Measurements from ENCODE around the gene KCNC1.

KCNC1 gene

DNA sequence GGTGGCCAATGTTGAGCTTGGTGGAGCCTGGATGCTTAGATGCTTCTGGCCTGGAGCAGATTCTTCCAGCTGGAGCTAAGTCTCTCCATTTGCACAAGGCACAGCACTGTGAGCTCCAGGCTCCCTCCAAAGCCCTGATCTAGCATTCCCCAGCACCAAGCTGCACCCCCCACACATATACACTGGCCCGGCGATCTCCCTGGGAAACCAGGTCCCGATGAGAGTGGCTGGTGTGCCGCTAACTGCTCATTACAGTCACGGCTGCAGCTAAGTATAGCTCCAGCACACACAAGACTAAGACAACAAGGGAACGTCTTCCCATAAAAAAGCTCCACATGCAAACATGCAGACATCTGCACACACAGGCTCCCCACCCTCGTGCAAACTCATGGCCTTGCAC, 17.6 kb downstream of the KCNC1 start:
- no peak for DNase-seq (ENCODE audit: low read depth in 2 of 2)

DNA sequence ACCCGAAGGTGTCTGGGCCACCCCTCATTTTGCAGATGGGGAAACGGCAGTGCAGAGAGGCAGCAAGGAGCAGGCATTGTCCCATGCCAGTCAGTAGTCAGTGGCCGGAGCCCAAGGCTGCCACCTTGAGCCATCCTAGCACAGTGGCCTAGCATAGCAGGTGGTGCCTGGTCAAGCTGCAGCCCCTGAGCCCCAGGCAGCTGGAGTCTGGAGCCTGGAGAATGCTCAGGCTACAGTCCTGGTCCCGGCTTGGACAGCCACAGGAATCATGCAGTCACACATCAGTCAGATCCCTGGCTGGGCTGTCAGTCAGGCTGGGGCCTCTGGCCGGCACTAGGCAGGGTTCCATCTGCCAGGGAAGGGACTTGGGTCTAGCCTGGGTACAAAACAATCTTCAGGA, 18.6 kb downstream of the KCNC1 start:
- DNase-seq (ENCODE audit: low read depth in 2 of 2) = no peak

DNA sequence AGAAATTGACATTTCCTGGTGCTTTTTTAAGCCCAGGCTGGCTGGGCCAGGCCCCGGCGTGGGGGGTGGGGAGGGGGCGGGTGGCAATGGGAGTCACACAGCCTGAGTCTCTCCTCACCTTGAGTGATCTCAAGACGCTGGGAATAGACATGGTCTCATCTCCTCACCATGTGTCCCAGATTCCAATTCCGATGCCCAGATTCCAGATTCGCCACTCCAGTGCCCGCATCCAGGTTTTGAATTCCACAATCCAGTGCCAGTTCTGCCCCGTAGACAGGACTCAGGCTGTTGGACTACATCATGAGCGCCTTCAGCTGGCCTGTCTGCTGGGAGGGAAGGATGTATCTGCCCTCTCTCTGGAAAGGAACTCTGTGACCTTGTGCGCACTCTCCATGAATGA, 19.1 kb downstream of the KCNC1 start:
- DNase-seq (ENCODE audit: low read depth in 2 of 2) = no peak

DNA sequence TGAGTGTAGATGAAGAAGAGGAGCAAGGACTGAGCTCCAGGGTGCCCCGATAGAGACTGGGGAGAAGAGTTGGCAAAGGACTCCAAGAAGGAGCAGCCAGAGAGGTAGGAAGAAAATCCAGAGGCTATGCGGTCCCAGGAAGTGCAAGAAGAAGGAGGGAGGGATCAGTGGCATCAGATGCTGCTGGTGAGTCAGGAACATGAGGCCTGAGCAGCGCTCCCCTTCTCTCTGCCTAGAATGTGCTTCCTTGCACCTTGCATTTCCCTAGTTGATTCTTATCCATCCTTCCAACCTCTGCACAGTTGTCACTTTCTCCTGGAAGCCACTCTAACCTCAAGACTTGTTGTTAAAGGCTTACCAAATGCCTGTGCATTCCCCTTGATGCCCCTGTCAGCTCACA, 21.3 kb downstream of the KCNC1 start:
- DNase-seq (ENCODE audit: low read depth in 2 of 2) = no peak

DNA sequence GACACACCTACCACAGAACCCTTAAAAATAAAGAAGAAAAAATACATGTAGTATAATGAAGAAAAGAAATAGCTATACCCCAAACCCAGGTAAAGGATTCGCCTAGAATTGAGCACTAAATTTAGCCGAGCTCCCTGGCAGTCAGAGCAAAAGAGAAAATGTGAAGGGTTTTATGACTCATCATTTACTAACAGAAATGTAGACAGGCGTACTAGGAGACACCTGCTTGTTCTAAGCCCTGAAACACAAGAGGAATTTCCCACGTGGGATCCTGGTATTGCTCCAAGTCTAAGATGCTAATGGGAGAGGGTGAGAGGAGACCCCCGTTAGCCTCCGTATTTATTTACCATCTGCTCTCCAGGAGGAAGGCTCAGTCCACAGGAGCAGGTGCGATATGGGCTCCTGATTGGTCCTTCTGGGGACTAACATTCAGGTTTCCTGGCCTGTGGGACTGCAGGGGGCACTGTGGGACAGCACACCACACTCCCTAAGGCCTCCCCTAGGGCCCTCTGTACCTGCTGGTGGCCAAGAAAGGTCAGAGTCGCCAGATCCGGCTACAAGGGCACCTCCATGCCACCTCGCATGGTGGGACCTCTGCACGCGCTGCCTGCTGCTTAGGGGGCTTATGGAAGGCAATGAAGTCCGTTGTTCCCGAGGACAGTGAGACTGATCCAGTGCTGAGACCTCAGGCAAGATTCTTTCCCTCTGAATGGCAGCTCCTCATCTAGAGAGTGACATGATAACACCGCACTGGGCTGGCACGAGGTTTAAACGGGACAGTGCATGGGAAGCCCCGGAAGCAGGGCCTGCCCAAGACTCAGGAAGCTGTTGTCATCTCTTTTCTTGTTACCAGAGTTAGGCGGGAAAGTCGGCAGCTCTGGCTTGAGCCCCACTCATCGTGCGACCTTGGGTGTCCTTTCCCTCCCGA, 25.8 kb downstream of the KCNC1 start:
- no peak for DNase-seq (ENCODE audit: low read depth in 2 of 2)

DNA sequence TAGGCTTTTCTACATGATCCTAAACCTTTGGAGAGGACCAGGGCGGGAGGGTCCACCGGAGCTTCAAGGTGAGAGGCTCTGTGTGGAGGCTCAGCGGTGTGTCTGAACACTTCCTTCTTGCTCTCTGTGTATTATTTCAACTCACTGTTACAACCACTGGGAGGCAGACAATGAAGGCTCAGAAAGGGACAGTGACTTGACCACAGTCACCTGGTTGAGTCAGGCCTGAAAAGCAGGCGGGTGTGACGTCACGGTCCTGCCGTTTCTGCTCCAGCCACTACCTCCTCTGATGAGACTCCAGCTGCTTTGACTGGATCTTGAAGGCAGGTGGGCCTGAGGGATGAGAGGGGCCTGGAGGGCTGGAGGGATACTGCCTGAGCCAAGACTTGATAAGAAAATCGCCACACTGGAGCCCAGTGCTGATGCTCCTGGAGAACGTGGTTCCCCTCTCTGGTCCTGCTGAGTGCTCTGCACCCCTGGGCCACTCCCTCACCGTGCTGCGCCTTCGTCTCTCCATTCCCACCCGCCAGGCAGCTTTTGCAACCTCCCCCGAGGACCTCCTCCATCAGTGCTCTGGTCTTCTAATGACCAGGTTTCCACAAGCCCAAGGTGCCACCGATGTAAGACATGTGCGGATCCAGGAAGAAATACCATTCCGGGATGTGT, 27.9 kb downstream of the KCNC1 start:
- DNase-seq (ENCODE audit: low read depth in 2 of 2) = no peak

DNA sequence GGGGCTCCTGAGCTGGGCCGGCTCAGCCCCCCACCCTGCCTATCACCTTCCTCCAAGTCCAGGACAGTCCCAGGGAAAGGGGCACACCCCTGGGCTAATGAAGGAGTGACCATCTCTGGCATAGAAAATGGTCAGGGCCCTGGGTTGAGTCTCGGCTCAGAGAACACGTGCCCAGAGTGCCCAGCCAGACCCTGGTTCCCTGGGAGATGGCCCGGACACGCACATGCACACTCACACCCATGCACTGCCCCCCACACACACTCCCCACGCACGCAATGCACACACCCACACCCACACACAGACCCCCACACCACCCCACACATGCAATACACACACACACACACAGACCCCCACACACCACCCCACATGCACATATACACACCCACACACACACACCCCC, 28.7 kb downstream of the KCNC1 start:
- DNase-seq (ENCODE audit: low read depth in 2 of 2) = no peak

DNA sequence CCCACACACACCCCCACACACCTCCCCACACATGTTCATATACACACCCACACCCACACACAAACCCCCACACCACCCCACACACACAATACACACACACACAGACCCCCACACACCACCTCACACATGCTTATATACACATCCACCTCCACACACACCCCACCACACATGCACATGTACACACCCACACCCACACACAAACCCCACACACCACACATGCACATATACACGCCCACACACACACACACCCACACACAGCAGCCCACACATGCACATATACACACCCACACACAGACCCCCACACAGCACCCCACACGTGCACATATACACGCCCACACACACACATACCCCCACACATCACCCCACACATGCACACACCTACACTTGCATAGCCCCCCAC, 29.1 kb downstream of the KCNC1 start:
- DNase-seq (ENCODE audit: low read depth in 2 of 2) = no peak

DNA sequence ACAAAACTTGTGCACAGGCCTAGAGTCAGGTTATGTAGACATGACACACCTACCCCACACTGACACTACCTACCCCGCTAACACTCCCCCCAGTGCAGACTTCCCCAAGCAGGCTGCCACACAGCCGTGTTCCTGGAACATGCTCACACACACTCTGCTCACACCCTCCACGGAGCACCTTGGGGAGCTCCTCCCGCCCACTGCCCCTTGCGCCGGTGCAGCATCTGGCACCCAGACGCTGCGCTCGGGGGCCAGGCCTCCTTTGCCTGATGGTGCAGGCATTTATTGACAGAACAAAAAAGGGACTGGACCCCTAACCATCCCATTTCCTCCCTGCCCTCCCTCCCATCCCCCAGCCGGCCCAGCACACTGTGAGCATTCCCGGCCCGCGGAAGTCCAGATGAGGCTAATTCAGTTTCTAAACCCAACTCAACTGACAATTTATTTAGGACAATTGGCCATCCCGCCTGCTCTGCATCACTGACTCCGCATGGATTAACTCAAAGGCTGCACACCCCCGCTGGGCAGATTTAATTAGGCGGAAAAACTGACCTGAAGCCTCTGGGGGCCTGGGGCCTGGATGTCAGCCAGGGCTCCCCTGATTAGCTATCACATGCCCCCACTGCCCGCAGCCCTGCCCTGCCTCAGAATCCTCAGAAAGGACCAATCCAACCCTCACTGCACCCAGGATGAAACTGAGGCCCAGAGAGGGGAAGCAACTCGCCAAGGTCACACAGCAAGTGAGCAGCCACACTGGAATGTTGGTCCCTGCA, 30.1 kb downstream of the KCNC1 start:
- DNase-seq (ENCODE audit: low read depth in 2 of 2) = no peak

DNA sequence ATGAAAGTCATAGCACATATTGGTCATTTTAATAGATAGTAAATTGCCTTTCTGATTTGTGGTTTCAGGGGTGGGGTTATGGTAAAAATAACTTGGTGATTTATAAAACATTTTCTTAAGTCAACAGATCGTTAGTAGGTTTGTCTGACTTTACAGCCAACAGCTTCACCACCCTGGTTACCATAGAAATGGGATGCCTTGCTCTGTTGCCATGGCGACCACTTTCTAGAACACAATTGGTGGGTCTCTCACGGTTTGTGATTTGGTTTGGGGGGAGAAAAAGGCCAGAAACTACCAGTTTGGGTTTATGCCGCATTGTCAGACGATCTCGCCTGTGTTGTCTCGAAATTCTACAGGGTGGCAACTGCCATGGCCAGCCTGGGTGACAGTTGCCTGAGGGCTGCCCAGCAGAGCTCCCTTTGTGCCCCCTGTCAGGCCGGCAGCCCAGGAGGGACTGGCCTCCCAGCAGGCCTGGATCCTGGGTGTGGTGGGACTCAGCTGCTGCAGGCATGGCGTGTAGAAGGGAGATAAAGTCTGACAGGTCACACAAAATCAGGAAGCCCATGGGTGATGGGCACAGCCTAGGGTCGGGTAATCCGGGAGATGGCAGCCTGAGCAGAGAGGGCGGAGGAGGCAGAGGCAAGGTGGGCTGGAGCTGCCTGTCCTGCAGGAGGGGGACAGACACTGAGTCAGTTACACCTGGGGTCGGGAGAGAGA, 30.9 kb downstream of the KCNC1 start:
- no peak for DNase-seq (ENCODE audit: low read depth in 2 of 2)

DNA sequence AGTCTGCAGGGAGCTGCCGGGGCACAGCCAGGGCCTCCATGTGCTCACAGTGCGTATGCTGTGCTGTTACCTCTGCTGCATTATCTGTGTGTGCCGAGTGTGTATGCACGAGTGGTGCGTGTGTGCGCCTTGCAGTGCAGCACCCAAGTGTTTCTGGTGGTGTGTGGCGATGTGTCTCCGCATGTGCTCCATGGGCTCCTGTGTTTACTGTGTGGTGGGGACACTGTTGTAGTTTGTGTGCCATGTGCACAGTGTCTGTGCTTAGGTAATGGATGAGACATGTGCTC, 31.4 kb downstream of the KCNC1 start:
- no peak for DNase-seq (ENCODE audit: low read depth in 2 of 2)

DNA sequence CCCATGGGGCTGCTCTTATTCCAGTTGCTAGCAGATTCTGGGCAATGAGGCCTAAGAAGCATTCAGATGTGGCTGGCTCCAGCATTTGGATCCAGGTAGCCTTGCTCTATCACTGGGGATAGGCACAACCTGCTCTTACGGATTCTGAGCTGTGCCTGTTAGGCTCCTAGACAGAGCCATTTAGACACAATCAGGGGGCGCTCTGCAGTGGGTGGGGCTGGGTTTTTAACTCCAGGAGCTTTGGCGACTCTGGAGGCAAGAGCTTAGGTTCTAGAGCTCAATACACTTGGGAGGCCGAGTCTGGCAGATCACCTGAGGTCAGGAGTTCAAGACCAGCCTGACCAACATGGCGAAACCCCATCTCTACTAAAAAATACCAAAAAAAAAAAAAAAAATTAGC, 32.0 kb downstream of the KCNC1 start:
- no peak for DNase-seq (ENCODE audit: low read depth in 2 of 2)

DNA sequence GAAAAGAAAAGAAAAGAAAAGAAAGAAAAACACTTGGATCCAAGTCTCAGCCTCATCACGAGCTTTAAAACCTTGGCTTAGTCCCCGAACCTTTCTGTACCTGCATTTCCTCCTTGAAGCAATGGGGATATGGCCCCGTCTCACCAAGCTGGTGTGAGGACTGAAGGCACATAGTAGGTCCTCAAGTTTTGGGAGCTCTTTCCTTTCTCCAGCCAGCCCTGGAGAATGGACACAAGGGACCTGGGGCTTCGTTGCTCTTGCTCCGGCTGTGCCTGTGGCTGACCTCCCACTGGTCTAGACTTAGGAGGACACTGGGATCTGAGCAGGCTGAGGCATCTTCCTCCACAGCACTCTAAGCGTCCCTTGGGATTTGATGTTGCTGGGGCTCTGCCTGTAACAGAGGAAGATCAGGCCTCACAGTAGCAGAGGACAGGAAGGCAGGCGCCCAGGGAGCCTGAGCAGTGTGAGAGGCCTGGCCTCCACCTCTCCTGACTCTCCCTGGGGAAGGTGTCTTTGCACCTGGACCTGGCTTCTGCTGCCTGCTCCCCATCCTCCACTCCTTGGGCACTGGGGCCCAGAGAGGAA, 32.8 kb downstream of the KCNC1 start:
- no peak for DNase-seq (ENCODE audit: low read depth in 2 of 2)

DNA sequence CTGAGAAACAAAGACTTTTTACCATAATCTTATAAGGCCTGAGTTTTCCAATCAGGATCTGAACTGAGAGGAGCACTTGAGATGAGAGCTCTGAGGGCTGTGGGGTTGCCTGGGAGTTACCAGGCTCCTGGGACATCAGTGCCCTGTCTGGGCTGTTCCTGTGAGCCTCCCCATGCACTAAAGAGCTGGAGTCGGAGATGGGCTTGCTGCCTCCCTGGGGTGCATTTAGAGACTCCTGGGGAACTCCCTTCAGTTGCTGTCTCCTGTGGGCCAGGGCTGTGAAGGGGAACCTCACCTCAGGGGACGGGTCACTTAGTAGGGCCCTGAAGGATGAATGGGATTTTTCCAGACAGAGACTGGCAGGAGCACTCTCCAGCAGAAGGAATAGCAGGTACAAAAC, 33.3 kb downstream of the KCNC1 start:
- DNase-seq (ENCODE audit: low read depth in 2 of 2) = no peak

DNA sequence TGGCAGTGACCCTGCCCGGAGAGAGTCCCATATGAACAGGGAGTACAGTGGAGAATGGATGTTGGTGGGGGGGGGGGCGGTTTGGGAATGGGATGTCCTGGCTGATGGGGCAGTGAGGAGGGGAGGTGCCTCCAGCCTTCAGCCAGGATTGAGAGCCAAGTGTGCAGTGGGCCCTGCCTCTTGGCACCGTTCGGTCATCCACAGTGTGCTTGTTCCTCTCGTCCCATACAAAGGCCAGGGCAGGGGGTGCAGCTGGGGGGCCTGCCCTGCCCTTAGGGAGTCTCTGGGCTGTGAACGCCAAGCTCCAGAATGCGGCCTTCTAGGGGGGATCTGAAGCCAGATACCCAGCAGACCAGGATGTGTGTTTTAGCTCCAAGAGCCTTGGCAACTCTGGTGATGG, 34.0 kb downstream of the KCNC1 start:
- DNase-seq (ENCODE audit: low read depth in 2 of 2) = no peak

DNA sequence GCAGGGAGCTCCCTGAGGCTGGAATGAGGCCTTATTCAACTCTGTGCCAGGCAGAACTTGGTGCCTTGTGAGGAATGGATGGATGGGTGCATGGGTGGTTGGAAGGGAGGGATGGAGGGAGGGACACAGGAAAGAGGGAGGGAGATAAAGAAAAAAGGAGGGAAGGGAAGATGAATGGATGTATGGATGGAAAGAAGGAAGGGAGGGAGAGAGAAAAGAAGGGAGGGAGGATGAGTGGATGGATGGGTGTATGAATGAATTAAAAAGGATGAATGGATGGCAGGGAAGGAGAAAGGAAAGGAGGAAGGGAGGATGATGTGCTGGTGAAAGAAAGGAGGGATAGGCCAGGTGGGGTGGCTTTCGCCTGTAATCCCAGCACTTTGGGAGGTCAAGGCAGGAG, 34.6 kb downstream of the KCNC1 start:
- no peak for DNase-seq (ENCODE audit: low read depth in 2 of 2)

DNA sequence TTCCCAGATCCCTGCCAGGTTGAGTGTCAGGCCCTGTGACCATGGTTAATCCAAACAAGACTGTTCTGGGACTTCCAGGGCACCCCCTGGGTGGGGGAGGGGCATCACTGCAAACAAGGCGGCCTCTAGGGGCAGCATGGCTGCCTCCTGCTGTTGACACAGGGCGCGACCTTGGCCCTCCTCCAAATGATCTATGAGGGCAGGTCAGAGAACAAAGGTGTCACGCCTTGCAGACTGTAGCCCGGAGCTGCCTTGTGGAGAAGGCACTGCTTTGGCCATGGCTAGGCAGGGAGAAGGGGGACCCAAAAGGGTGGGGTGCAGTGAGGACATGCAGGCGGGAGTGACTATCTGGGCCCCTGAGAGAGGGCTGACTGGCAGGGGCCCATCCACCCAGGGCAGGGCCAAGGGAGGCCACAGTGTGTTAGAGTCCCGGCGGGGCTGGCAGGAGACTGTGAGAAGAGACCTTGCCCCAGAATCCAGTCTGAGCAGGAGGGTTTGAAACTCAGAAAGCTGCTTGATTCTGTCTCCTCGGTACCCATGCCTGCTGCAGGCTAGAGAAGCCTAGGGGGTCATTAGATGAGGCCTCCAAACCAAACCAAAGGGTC, 35.6 kb downstream of the KCNC1 start:
- DNase-seq (ENCODE audit: low read depth in 2 of 2) = no peak

DNA sequence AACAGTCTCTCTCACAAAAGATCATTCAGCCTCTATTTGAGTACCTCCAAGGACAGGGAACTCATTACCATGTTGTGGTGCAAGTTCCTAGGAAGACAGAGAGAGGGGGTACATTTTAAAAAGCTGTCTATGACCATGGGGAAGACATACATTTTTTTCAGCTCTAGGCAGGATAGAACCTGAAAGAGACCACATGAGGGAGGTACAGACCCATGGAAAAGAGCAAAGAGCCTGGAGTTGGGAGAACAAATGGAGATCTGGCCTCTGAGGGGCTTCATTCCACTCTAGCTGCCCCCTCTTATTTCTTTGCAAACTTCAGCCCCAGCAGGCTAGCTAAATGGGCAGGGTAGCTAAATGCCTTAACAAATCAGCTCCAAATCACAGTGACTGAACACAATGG, 36.3 kb downstream of the KCNC1 start:
- DNase-seq (ENCODE audit: low read depth in 2 of 2) = no peak

DNA sequence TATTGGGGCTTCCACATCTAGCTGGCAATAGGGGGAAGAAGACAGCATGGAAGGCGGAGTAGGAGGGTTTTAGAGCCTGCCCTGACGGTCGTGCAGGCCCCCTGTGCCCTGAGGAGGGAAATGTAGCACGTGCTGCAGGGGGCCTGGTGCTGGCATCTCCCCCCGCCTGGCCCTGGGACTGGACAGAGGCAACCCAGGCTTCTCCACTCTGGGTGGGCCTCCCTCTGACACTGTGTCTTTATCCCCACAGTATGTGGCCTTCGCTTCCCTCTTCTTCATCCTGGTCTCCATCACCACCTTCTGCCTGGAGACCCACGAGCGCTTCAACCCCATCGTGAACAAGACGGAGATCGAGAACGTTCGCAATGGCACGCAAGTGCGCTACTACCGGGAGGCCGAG, 36.8 kb downstream of the KCNC1 start:
- DNase-seq (ENCODE audit: low read depth in 2 of 2) = no peak

DNA sequence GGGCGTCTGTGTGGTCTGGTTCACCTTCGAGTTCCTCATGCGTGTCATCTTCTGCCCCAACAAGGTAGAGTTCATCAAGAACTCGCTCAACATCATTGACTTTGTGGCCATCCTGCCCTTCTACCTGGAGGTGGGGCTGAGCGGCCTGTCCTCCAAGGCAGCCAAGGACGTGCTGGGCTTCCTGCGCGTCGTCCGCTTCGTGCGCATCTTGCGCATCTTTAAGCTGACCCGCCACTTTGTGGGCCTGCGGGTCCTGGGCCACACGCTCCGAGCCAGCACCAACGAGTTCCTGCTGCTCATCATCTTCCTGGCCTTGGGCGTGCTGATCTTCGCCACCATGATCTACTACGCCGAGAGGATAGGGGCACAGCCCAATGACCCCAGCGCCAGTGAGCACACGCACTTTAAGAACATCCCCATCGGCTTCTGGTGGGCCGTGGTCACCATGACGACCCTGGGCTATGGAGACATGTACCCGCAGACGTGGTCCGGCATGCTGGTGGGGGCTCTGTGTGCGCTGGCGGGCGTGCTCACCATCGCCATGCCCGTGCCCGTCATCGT, 37.3 kb downstream of the KCNC1 start:
- DNase-seq (ENCODE audit: low read depth in 2 of 2) = no peak
